HG03432 (cell line): ENCODE data around the gene CADM4.
A peak's percentile ranks its signal among the peaks of the same experiment; 100 is the strongest.
"Not testable (repeated sequence)": the region's sequence is repeated elsewhere in the genome, so short reads cannot be mapped to it uniquely, and the experiment has no call there.

Experiments used
- ATAC-seq: cut with Tn5 transposase; IDR thresholded peaks from one replicate; pipeline ENCODE4 v1.9.1; 2021; ENCODE audit warnings: mild to moderate bottlenecking, moderate library complexity; ENCODE audit not compliant: unreplicated experiment

CADM4 gene

DNA sequence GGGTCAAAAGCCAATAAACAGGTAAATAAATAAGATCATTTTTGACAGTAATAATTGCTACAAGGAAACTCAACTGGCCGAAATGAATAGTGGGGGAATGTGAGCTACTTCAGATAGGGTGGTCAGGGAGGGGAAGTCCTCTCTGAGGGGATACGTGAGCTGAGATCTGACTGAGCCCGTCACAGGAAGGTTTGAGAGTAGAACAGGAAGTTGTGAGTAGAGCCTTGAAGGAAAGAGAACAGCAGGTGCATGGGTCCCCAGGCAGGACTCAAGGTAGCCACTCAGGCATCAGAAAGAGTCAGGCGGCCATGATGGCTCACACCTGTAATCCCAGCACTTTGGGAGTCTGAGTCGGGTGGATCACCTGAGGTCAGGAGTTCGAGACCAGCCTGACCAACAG is 50.0 kb downstream of the CADM4 start:
- no peak for ATAC-seq

GRCh38 chr19:43589277-43589676 is 50.4 kb downstream of the CADM4 start:
- ATAC-seq, result no peak

DNA sequence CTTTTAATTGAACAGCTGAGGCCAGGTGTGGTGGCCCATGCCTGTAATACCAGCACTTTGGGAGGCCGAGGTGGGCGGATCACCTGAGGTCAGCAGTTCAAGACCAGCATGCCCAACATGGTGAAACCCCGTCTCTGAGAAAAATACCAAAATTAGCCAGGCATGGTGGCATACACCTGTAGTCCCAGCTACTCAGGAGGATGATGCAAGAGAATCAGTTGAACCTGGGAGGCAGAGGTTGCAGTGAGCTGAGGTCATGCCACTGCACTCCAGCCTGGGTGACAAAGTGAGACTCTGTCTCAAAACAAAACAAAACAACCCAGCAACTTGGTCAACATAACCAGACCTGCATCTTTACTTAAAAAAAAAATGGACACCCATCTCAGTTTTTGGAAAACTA is 52.6 kb downstream of the CADM4 start:
- not testable (repeated sequence) for ATAC-seq

- ATAC-seq, result no peak
Measured at GRCh38 chr19:43586346-43586745, 53.3 kb downstream of the CADM4 start.

- no peak for ATAC-seq
Measured at GRCh38 chr19:43584484-43584883, 55.2 kb downstream of the CADM4 start.

DNA sequence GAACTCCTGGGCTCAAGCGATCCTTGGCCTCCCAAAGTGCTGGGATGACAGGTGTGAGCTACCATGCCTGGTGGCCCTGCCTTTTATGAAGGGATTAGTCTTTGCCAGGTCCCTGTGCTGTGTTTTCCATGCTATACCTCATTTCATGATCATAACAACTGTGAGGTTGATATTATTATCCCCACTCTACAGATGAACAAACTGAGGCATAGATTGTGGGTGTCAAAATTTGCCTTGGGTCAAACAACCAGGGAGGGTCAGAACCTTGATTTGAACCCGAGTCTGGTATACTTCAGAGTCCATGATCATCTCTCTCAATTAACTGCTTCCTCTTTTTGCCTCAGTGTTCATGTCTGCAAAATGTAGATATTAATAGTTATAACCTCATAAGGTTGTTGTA is 57.2 kb downstream of the CADM4 start:
- no peak for ATAC-seq

- no peak for ATAC-seq
Measured at GRCh38 chr19:43581467-43581866, 58.2 kb downstream of the CADM4 start.

DNA sequence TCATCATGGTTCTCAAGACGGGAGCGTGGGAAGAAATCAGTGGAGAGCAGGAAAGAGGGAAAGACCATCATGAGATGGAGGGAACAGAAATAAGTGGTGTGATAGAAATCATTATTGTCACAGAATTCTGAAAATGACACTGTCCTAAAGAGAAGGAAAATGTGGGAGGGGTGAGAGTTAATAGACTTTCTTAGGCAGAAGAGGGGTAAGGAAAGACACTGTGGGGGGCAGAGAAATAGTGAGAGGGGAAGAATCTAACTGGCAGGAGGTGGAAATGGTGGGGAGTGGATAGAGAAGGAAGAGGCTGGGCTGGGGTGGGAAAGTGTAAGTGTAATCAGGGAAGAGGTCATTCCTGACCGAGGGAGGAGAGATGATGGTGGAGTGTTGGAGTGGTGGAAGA is 60.9 kb downstream of the CADM4 start:
- ATAC-seq, result no peak

DNA sequence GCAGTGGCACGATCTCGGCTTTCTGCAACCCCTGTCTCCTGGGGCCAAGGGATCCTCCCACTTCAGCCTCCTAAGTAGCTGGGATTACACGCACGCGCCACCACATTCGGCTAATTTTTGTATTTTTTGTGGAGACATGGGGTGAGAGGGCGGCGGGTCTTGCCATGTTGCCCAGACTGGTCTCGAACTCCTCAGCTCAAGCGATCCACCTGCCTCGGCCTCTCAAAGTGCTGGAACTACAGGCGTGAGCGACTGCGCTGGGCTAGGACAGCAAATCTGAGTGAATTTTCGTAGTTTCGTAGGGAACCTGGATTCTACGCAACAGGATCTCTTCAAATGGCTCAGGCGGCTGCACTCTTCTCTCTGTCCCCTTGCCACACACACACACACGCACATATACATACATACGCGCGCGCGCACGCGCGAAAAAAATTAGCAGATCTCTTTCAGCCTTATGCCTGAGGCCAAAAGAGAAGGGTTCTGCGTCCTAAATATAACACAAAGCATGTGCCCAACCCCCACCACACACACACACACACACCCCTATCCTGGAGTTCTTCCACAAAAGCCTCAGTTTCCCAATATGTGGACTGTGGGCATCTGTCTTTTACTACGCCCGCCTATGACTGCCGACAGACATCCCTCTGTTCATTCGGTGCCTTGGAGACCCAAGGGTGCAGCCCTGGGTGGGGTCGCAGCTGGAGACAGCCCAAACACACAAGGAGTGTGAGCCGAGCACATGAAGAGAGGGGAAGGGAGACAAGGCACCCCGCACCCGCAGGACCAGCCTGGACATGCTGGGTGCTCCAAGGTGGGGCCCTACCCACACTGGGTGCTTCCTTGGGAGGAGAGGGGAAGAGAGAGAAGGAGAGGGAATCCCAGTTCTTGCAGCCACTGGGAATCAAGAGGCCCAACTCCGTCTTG is 63.4 kb downstream of the CADM4 start:
- no peak for ATAC-seq

GRCh38 chr19:43575156-43575950 is 64.3 kb downstream of the CADM4 start, which contains the start of the genes PINLYP and XRCC1:
PINLYP (plus strand) TSS chr19:43575801; CDS start chr19:43577192, 1,391 bp downstream.
XRCC1 (minus strand) TSS chr19:43575527; CDS start chr19:43575458, 69 bp downstream.
- peak; percentile 95 for ATAC-seq

DNA sequence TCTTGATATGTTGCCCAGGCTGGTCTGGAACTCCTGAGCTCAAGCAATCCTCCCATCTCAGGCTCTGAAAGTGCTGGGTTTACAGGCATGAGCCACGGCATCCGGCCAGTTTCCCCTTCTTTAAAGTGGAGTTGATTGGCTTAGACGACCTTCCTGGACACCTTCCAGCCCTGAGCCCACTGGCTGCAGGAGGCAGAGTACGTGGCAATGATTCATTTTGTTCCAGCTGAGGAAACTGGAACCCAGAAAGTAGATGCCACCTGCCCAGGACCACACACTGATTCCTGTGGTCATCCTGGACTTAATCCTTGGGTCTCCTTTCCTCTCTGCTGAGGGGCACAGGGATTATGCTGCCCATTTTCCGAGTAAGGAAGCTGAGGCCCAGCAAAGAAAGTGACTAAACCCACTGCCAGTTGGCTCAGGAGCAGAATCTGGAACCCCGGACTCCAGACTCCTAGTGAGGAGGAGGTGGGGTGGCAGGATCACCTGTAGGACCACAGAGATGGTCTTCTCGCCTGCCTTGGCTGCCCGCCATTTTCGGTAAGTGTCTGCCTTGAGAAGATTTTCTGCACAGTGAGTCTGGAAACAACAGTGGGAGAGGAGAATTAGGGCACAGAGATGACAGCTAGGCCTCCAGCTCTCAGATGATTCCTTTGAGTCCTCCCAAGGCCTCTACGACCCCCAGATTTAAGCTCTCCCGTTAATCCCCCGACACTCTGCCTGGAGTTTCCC is 65.1 kb downstream of the CADM4 start:
- ATAC-seq, result no peak
